CD1c-positive myeloid dendritic cell (primary cell): ENCODE data around the gene ZEB2.
A peak's percentile ranks its signal among the peaks of the same experiment; 100 is the strongest.
"Not testable (repeated sequence)": the region's sequence is repeated elsewhere in the genome, so short reads cannot be mapped to it uniquely, and the experiment has no call there.

Source experiments
- DNase-seq: peaks from one replicate; pipeline ENCODE4 v3.0.0-alpha.2; 2016; ENCODE audit errors: extremely low spot score

ZEB2 gene

DNA sequence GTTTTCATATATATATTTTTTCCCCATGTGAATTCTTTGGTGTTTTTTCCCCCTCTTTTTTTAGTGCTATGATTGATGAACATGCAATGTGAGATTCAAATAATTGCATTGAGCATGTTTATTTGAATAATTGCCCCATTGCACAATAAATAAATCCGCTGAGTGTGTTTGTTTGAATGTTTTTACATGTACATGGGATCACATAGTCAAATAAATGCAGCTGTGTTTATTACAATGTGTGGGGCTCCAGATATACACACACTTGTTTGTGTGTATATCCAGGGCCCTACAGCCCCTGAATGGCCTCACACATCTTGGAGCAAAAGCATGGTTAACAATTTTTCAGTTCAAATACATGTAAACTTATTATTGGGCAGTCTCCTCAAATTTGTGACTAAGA is 134.5 kb downstream of the ZEB2 start:
- DNase-seq: no peak

DNA sequence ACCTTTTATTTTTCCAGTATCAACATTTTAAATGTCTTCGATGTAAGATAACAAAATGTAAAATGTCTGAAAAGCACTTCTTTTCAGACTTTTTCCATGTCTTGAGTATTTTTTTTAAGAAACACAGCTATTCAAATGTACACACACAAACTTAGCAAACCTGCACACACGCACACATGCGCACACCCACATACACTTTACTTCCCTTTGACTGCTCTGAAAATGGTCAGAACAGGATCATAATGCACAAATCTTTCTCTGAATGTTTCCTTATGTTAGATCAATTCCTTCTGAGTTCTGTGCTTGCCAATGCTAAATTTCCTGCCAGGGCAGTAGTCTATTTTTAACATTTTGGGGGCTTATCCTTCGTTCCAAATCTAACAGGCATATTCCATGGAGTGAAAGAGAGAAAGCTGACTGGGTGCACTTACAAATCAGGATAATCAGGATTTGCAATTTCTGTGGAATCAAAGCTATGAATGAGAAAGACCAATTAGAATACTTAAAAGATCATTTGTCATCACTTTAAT is 136.3 kb downstream of the ZEB2 start:
- peak; percentile 65 for DNase-seq

GRCh38 chr2:144382849-144383248 is 137.1 kb downstream of the ZEB2 start:
- DNase-seq: peak; percentile 59

DNA sequence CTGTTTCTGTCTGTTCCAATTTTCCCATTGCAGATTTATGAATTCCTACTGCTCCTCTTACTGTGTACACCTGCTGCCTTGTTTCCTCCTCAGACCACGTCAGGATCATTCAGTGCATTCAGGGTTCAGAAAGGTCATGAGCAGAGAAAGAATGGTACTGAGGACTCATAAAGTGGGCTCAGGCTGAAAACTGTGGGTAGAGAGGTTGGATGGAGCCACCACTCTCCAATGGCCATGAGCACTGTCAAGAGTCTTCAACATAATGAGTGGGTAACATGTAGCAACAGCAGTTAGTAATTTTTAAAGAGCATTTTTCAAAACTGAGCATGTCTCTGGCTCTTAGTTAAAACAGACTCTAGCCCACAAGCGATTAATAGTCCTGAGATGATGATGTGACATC is 138.2 kb downstream of the ZEB2 start:
- DNase-seq: no peak

DNA sequence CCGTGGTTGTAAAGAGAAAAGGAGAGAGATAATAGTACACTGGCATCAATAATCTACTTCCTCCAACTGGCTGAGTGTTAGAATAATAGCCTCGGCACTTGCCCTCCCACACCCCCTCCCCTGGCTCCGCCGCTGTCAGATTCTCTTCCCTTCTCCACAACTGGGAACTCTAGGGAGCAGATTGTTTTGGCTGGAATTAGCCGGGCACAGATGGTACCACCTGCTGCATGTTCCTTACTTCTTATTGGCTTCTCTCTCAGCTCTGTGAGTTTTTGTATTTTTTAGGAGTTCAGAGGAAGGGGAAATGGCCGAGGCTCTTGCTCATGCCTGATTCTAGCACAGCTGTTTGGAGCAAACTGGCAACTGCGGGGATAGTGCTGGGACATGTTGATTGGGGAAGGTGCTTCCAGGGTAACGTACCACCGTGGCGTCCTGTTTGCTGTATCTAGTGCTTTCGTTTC is 140.0 kb downstream of the ZEB2 start:
- DNase-seq: peak; percentile 41

GRCh38 chr2:144378551-144378950 is 141.4 kb downstream of the ZEB2 start:
- no peak for DNase-seq

- DNase-seq: peak; percentile 63
Measured at GRCh38 chr2:144377914-144378313, 142.0 kb downstream of the ZEB2 start.

GRCh38 chr2:144376926-144377325 is 143.0 kb downstream of the ZEB2 start:
- no peak for DNase-seq

- DNase-seq: peak; percentile 68
Measured at GRCh38 chr2:144376460-144376859, 143.5 kb downstream of the ZEB2 start.

DNA sequence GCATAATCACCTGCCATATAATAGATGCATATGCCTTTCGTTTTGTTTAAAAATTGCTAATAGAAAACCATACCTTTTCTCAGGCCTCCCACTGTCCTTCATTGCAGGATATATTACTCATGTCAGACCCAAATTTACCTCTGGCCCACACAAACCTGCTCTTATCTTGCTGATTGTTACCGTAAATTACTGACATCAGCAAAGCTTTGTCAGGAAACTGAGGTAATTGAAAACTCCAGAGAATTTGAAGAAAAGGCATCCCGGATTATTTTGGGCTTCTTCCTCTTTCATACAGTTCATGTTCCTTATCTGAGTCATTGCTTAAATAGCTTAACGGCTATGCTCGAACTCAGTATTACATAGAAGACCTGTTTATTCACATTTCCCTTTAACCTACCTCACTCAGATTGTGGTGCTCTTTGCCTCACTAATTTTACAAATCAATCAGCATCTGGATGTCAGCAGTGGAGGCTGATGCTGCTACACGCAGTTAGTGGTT is 145.7 kb downstream of the ZEB2 start:
- DNase-seq: peak; percentile 76

DNA sequence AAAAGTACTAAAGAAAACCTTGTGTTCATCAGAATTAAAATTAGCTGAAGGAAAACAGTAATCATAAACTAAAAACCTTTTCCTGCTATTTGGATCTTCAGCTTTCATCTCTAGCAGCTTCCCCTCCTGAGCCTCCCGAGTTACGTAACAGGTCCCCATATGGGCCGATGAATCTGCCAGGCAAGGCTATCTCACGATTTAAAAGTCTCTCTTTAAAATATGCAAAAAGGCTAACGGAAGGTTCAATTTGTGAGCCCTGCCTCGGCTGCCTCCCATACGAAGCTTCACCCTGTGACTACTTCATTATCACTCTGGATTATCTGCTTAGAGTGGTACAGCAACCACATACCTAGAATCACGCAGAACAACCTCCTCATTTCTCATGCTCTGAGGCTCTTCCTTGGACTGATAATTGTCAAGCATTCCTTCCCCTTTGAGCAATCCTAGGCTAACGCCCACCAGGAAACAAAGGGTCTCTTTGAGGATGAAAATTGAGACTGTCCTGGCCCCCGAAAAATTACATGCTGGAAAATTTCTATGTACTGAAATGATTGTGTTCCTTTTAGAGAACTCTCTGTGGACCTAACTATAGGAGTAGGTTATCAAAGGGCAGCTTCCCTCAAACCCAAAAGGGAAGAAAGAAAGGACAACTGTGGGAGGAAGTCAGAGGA is 147.4 kb downstream of the ZEB2 start:
- DNase-seq: peak; percentile 62

DNA sequence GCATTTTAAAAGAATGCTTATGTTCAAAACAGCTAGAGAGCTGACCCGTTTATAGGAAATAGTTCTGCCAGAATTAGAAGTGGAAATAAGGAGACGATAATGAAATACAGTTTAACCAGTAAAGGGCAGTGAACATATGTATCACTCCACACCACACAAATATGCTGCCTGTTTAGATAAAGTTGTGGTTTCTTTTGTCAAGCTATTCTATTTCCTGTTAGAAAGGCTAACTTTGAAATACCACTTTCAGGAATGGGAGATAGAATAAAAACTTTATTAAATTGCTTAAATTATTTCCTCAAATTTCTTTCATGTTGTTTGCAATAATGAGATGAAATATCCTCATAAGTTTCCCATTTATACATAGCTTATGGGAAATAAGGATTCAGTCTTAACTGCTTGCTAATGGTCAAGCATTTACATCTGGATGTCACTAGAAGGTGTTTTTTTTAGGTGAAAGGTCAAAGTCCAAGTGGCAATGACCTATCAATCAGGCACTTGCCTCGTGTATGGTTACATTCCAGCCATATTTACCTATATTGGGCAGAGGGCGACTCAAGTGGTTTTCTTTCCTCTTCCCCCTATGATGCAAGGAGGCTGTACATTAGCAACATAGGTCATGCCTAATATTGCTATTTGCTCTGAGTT is 148.9 kb downstream of the ZEB2 start:
- no peak for DNase-seq

DNA sequence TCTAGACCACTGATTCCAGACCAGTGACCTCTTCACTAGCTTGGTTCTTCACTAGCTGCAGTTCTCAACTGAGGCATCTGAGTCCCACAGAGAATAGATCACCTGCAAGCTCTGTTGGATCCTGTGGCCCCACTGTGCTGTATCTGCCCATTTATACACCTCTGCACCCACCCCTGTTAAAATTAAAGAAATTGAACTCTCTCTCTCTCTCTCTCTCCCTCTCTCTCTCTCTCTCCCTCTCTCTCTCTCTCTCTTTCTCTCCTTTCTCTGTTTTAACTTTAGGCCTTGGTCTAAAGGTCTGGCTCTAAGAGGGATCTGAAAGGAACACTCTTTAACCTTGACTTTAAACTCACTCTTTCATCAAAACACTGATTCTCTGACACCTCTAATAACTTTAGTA is 150.5 kb downstream of the ZEB2 start:
- no peak for DNase-seq

DNA sequence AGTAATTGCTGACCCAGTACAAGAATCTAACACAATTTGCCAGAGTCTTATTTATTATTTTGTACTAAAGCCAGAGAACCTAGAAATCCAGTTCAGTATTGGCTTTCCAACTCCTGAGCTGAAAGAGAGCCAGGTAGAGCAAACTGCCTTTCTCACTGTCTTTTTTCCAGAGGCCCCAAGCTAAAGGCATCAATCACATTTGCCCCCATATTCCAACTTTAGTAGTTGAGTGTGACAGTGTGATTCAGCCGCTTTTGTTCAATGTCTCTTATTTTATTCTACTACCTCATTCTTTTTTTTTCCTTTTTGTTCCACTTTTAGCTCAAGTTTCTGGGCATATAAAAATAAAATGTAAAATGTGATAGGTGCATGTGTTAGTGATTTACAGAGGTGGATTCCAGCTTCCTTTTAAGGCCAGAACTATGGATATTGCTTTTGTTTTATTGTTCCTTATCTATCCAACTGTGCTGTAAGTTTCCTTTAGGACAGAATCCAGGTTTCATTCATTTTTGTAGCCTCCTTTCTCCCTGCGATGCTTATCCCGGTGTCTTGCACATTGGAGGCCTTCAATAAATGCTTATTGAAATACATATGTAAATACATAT is 153.0 kb downstream of the ZEB2 start:
- no peak for DNase-seq

- no peak for DNase-seq
Measured at GRCh38 chr2:144364944-144365738, 154.8 kb downstream of the ZEB2 start.

- DNase-seq: not testable (repeated sequence)
Measured at GRCh38 chr2:144364247-144364646, 155.7 kb downstream of the ZEB2 start.

DNA sequence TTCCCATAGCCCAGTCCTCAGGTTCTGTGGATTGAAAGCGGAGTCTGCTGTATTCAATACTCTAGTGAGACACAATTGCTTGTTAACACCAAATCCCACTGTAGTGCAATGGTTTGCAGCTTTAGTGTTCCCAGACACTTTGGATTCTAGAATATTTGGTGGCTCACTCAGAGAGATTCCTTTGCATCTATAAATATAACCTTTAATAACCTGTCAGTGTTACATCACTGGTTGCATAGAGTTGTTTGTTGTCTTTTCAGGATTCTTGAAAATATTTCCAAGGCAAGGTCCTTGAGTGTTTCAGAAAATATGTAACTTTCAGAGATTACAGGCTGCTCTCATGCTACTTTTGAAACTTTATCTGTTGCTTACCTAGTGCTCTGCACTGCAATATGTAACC is 157.5 kb downstream of the ZEB2 start:
- no peak for DNase-seq

DNA sequence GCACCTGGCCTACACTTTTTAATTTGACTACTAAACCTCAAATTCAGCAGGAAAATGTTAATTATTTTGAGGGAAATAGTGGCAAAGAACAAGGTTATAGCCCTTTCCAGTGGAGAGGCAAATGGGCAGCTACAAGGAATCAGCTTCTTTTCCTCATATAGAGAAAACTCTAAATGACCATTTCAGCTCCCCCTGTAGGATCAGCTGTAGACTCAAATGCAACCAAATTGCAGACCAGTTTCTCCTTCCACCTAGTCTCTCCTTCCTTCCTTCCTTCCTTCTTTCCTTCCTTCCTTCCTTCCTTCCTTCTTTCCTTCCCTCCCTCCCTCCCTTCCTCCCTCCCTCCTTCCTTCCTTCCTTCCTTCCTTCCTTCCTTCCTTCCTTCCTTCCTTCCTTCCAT is 158.2 kb downstream of the ZEB2 start:
- DNase-seq: no peak

DNA sequence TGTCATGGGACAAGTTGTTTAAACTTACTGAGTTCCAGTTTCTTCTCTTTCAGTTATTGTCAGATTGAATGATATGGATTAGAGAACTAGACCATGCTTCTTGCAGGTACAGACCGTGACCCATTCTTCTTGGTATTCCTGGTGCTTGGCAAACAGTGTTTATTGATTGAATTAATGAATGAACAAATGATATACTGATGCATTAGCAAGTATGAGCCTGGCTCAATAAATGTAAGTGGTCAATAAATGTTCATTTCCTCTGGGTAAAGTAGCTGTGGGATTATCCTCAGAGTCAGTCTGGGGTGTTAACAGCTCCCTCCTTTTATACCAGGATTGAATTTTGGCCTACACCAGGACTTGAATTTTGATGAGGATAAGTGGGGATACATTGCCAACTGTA is 160.2 kb downstream of the ZEB2 start:
- no peak for DNase-seq

DNA sequence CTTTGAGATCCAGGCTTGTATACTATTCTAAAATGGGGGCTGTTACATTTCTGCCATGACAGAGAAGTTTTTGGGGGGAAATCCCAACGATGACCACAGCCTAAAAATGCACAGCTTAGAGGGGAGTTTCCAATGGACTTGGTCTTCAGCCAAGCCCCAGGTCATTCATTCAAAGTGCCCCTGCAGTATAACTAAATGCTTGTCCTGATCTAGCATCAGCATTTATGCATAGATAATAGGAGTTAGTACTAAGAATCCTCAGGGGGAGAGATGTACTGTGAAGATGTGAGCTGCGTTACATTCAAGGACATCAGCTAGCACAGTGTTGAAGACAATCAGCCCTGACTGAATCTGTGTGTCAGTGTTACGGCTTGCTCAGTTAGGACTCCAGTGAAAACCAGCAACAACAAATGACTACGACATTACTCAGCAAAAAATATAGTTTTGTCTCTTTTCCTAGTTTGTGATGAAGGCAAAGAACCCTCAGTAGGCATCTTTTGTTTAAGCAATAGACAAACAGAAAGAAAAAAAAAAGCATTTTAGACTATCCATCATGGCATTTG is 160.9 kb downstream of the ZEB2 start:
- DNase-seq: no peak

DNA sequence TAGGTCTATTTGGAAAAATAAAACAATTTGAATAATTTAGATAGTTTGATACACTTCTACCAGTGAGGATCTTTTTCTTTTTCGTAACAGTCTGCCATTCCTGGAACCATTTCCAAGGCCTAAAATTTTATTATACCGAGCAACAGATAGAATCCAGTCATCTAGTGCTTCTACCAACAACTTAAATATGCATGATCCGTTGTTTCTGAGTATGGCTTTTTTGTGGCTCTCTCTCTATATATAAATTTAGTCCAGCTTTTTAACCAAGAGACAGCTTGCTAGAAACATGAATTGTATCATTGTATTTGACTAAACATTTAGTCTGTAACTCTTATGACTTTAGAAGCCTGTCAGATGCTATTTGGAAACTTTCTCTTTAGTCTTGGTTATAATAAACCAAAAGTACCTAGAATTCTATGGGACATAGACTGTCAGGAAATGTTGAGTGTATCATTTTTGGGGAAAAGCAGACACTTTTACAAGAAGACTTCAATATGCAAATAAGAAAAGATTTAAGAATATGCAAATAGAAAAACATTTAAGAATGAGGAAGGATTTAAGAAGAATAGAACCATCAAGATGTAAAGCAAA is 161.4 kb downstream of the ZEB2 start:
- no peak for DNase-seq
